K562 (cell line): ENCODE measurements around the gene CD22. TPM values are rescaled to one million over a fixed set of nuclear protein-coding genes. Genes with fewer than 3 reads are reported as not detected.

ENCODE experiments used
- ATF3 ChIP-seq, 2 experiments: fragments of 450-650 bp in 1 of 2; sonication (generic) in 1 of 2; formaldehyde crosslinking in 1 of 2; IDR thresholded peaks in 1 of 2; conservative IDR thresholded peaks in 1 of 2; 2 replicates each; pipeline versions ENCODE4 v1.6.1 to v1.8.1; 2016 to 2023; ENCODE audit warnings: mild to moderate bottlenecking in 2 of 2, moderate library complexity in 2 of 2, inconsistent platforms in 1 of 2, missing genetic modification reagents in 1 of 2
- CBX1 ChIP-seq: sonication (generic); IDR thresholded peaks from 2 replicates; pipeline ENCODE4 v1.6.1; 2016; ENCODE audit warnings: antibody characterized with exemption, low read depth, mild to moderate bottlenecking
- CCNT2 ChIP-seq: IDR thresholded peaks from 2 replicates; pipeline ENCODE4 v1.6.1; 2011; ENCODE audit warnings: borderline replicate concordance, low read depth, mild to moderate bottlenecking, moderate library complexity, mixed read lengths, low read length; ENCODE audit not compliant: insufficient read length; ENCODE audit errors: extremely low read depth
- ESRRA ChIP-seq: fragments of 450-650 bp; IDR thresholded peaks from 2 replicates; pipeline ENCODE4 v1.6.1; 2014; ENCODE audit warnings: low read depth, mild to moderate bottlenecking, moderate library complexity, borderline replicate concordance
- HDAC1 ChIP-seq, 2 experiments: fragments of 450-650 bp; IDR thresholded peaks; 2 replicates each; pipeline ENCODE4 v1.6.1; 2016 to 2017; ENCODE audit warnings: inconsistent platforms in 1 of 2, mild to moderate bottlenecking in 1 of 2, moderate library complexity in 1 of 2
- HEY1 ChIP-seq: fragments of 250-450 bp; sonication (Bioruptor Pico); IDR thresholded peaks from 2 replicates; pipeline ENCODE4 v1.5.0; 2020; ENCODE audit warnings: mild to moderate bottlenecking, moderate library complexity, borderline replicate concordance
- HMG20A ChIP-seq: fragments of 450-650 bp; formaldehyde crosslinking; conservative IDR thresholded peaks from 2 replicates; pipeline ENCODE4 v1.4.0; 2020; ENCODE audit warnings: mild to moderate bottlenecking, mixed read lengths
- JUNB ChIP-seq: fragments of 450-650 bp; formaldehyde crosslinking; conservative IDR thresholded peaks from 2 replicates; pipeline ENCODE4 v1.4.0; 2020; ENCODE audit warnings: mild to moderate bottlenecking
- NFIX ChIP-seq: fragments of 250-450 bp; sonication (Bioruptor Pico); IDR thresholded peaks from 2 replicates; pipeline ENCODE4 v1.4.0; 2020; ENCODE audit warnings: low read depth, mild to moderate bottlenecking, moderate library complexity
- SMC3 ChIP-seq: conservative IDR thresholded peaks from 2 replicates; pipeline ENCODE4 v1.6.1; 2011; ENCODE audit warnings: low read depth, low read length, improper control_type of control experiment; ENCODE audit not compliant: insufficient read depth
- TEAD1 ChIP-seq, 2 experiments: fragments of 450-650 bp in 1 of 2; sonication (generic) in 1 of 2; formaldehyde crosslinking; IDR thresholded peaks; 2 replicates each; pipeline versions ENCODE4 v1.4.0 to v1.8.0; 2020 to 2022; ENCODE audit warnings: mild to moderate bottlenecking in 2 of 2, missing genetic modification reagents in 1 of 2
- TEAD4 ChIP-seq, 2 experiments: sonication (generic) in 1 of 2; formaldehyde crosslinking in 1 of 2; IDR thresholded peaks; 2 replicates each; pipeline versions ENCODE4 v1.6.1 to v1.8.0; 2012 to 2022; ENCODE audit warnings: borderline replicate concordance in 1 of 2, inconsistent platforms in 1 of 2, low read length in 1 of 2, mild to moderate bottlenecking in 1 of 2, missing genetic modification reagents in 1 of 2
- ZNF24 ChIP-seq: fragments of 450-650 bp; IDR thresholded peaks from 2 replicates; pipeline ENCODE4 v1.6.1; 2016
- polyA plus RNA-seq, 8 experiments: library from polyadenylated mRNA; depleted of rRNA in 4 of 8; stranded (reverse) in 5 of 8; unstranded in 3 of 8; fragments of >200 nt; fragmentation: Nextera tagmentation in 2 of 8; fragmentation: Illumina TruSeq in 1 of 8; extraction: Ambion mirVana in 2 of 8; extraction: Trizol in 1 of 8; gene quantifications; 2 replicates each; pipeline versions ENCODE4 v1.2.1 to v1.2.3, GENCODE V29; 2011 to 2014; ENCODE audit warnings: inconsistent platforms in 1 of 8, missing spikeins in 1 of 8
- total RNA-seq, 7 experiments: library from RNA; depleted of rRNA in 6 of 7; stranded (reverse); fragments of >200 nt in 6 of 7; fragmentation: Illumina TruSeq in 2 of 7; extraction: Trizol in 2 of 7; gene quantifications; 2 replicates each; pipeline versions ENCODE4 v1.2.1 to v1.2.3, GENCODE V29; 2011 to 2021; ENCODE audit warnings: low replicate concordance in 1 of 7
- TF ChIP-seq, protein P1 (sequence below): fragments of 200-400 bp; formaldehyde crosslinking; IDR thresholded peaks from 2 replicates; pipeline ENCODE4 v1.6.1; 2017; ENCODE audit warnings: mild to moderate bottlenecking, low read depth, low read length, moderate library complexity
- TF ChIP-seq, protein P2 (sequence below): fragments of 450-650 bp; formaldehyde crosslinking; IDR thresholded peaks from 2 replicates; pipeline ENCODE4 v1.4.0; 2022; ENCODE audit warnings: mild to moderate bottlenecking, moderate library complexity
- TF ChIP-seq, protein P3 (sequence below): sonication (generic); formaldehyde crosslinking; IDR thresholded peaks from 2 replicates; pipeline ENCODE4 v1.8.0; 2022; ENCODE audit warnings: missing genetic modification reagents, mild to moderate bottlenecking, borderline replicate concordance

Gene CD22
- total and polyA plus RNA-seq, 9 of the 15 experiments (the other 6 are each of a cell fraction or from before 2014, with no cell fraction given), result 0.29 to 5.0 (median 3.5) TPM

DNA sequence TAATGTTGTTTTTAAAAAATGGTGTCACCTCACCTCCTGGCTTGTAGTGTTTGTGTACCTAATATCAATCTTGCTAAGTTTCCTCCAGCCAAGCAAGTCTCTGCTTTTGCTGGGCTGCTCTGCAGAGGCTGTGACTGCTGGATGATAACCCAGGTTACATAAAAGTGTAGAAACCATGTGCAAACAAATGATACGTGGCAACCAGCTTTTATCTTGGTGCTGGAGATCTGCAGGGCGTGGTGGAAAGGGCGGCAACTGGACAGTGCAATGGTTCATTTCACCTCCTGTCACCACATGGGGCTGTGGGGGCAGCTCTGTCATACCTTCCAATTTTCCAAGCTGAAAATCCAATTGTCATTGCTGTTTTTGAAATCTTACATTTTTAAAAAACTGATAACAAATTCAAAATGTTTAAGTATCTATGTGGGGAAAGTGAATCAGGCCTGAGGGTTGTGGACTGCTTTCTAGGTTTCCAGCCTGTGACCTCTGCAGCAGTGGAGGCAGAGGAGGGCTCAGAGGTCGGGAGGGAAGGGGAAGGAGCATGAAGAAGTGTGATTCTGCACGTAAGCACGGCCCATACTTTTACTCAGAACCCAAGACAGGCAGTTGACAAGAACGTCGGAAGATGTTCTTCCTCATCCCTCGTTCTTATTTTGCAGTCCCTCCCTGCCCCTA is 51.6 kb downstream of the CD22 start (continued):
- TF ChIP-seq, protein P1, sequence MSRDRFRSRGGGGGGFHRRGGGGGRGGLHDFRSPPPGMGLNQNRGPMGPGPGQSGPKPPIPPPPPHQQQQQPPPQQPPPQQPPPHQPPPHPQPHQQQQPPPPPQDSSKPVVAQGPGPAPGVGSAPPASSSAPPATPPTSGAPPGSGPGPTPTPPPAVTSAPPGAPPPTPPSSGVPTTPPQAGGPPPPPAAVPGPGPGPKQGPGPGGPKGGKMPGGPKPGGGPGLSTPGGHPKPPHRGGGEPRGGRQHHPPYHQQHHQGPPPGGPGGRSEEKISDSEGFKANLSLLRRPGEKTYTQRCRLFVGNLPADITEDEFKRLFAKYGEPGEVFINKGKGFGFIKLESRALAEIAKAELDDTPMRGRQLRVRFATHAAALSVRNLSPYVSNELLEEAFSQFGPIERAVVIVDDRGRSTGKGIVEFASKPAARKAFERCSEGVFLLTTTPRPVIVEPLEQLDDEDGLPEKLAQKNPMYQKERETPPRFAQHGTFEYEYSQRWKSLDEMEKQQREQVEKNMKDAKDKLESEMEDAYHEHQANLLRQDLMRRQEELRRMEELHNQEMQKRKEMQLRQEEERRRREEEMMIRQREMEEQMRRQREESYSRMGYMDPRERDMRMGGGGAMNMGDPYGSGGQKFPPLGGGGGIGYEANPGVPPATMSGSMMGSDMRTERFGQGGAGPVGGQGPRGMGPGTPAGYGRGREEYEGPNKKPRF, result no peak
- TF ChIP-seq NFIX, result no peak
- peak; percentile 93 for TF ChIP-seq ZNF24
- 0 out of 2 replicates have a peak, but pooled peaks have one; percentile 25 for TF ChIP-seq HEY1
- TF ChIP-seq, protein P2, sequence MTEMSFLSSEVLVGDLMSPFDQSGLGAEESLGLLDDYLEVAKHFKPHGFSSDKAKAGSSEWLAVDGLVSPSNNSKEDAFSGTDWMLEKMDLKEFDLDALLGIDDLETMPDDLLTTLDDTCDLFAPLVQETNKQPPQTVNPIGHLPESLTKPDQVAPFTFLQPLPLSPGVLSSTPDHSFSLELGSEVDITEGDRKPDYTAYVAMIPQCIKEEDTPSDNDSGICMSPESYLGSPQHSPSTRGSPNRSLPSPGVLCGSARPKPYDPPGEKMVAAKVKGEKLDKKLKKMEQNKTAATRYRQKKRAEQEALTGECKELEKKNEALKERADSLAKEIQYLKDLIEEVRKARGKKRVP (CRISPR knock-in tag), result no peak; the same call in 1 of the 2 replicates
- TF ChIP-seq TEAD4 (IDR thresholded peaks at IDR 0.05; ENCODE audit: low read length), result peak; percentile 96
- no peak for TF ChIP-seq TEAD4 (CRISPR knock-in tag; IDR thresholded peaks at IDR 0.05; ENCODE audit: borderline replicate concordance)
- TF ChIP-seq HDAC1 (IDR thresholded peaks at IDR 0.05), result peak; percentile 55 to 97; a peak in 3 of 4 replicates
- peak; percentile 92 for TF ChIP-seq CCNT2
- TF ChIP-seq HMG20A (CRISPR knock-in tag), result no peak
- TF ChIP-seq ATF3 (IDR thresholded peaks at IDR 0.05), result peak; percentile 42; the same call in 1 of the 2 replicates
- TF ChIP-seq ATF3 (CRISPR knock-in tag; conservative IDR thresholded peaks at IDR 0.05), result no peak
- TF ChIP-seq SMC3, result no peak
- TF ChIP-seq CBX1, result 0 out of 2 replicates have a peak, but pooled peaks have one; percentile 18
- peak; percentile 52; the same call in 1 of the 2 replicates for TF ChIP-seq ESRRA
- peak in 1 of 2 experiments; percentile 55; a peak in 1 of 4 replicates for TF ChIP-seq TEAD1 (CRISPR knock-in tag; IDR thresholded peaks at IDR 0.05)
- no peak for TF ChIP-seq JUNB
- TF ChIP-seq, protein P3, sequence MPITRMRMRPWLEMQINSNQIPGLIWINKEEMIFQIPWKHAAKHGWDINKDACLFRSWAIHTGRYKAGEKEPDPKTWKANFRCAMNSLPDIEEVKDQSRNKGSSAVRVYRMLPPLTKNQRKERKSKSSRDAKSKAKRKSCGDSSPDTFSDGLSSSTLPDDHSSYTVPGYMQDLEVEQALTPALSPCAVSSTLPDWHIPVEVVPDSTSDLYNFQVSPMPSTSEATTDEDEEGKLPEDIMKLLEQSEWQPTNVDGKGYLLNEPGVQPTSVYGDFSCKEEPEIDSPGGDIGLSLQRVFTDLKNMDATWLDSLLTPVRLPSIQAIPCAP (CRISPR knock-in tag), result no peak
